Vagina (tissue), 2 donors: ENCODE results near the gene RAPH1. TPM values are rescaled to one million over a fixed set of nuclear protein-coding genes. Genes with fewer than 3 reads are reported as not detected.

Experiments
- DNase-seq, 2 donors: peaks; one replicate each; pipeline ENCODE4 v3.0.0-alpha.2; 2017; ENCODE audit errors: extremely low spot score in 2 of 2
- H3K27ac ChIP-seq: fragments of 200-600 bp; sonication (generic); one replicate; pipeline ENCODE4 v1.5.1; 2019
- H3K27me3 ChIP-seq: fragments of 200-600 bp; sonication (generic); one replicate; pipeline ENCODE4 v1.5.1; 2019
- H3K36me3 ChIP-seq, 2 donors: fragments of 200-600 bp; sonication (generic); one replicate each; pipeline ENCODE4 v1.5.1; 2017 to 2019
- H3K4me1 ChIP-seq: fragments of 200-600 bp; sonication (generic); one replicate; pipeline ENCODE4 v1.5.1; 2019
- H3K4me3 ChIP-seq, 2 donors: fragments of 200-600 bp; sonication (generic); 1 replicate in 1 of 2; 2 replicates in 1 of 2; pipeline ENCODE4 v1.5.1; 2016 to 2019
- H3K9me3 ChIP-seq: fragments of 200-600 bp; sonication (generic); one replicate; pipeline ENCODE4 v1.5.1; 2019
- POLR2A ChIP-seq, 2 donors: fragments of 450-650 bp; IDR thresholded peaks; one replicate each; pipeline ENCODE4 v1.6.1; 2017; ENCODE audit warnings: antibody characterized with exemption in 2 of 2, mild to moderate bottlenecking in 2 of 2, moderate library complexity in 2 of 2
- POLR2AphosphoS5 ChIP-seq, 2 donors: sonication (generic); formaldehyde crosslinking; IDR thresholded peaks; one replicate each; pipeline ENCODE4 v1.9.0; 2017; ENCODE audit warnings: antibody characterized with exemption in 2 of 2, mild to moderate bottlenecking in 2 of 2, low read depth in 1 of 2; ENCODE audit not compliant: insufficient read depth in 1 of 2
- intact Hi-C: fragments of 100-400 bp; cut with DNase I; formaldehyde crosslinking; loops from one replicate; pipeline ENCODE4 v1.15.1; 2023
- total RNA-seq: library from RNA; depleted of rRNA; stranded (reverse); fragments of >200 nt; gene quantifications from one replicate; pipeline ENCODE4 v1.2.3, GENCODE V29; 2016
- TF ChIP-seq, protein P1 (sequence below), 3 experiments: fragments of 450-650 bp in 2 of 3; fragments of 200-600 bp in 1 of 3; sonication (generic) in 1 of 3; IDR thresholded peaks; one replicate each; pipeline ENCODE4 v1.5.1; 2017 to 2019; ENCODE audit warnings: antibody characterized with exemption in 3 of 3, mild to moderate bottlenecking in 2 of 3, moderate library complexity in 2 of 3

Gene RAPH1
- total RNA-seq, 1 donor from 2014 or later, result 22.6 TPM

DNA sequence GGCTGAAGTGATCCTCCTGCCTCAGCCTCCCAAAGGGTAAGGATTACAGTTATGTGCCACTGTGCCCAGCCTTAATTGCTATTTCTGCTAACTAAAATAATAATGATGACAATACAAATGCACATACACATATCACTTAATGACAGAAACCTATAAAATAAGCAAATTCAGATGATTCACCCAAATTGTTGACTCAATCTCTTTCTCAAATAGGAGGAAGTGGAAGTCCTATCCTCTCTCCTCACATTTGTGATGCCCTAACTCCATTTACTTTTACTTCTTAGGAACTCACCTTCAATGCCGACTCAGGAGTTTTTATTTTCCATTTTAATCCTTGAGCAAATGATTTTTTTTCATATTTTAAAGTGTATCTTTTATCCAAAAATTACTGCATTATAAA is 24.5 kb upstream of the RAPH1 start:
- no peak for TF ChIP-seq POLR2AphosphoS5 (IDR thresholded peaks at IDR 0.05; ENCODE audit: insufficient read depth in 1 of 2, low read depth in 1 of 2)
- TF ChIP-seq POLR2A (IDR thresholded peaks at IDR 0.05), result no peak
- TF ChIP-seq, protein P1, sequence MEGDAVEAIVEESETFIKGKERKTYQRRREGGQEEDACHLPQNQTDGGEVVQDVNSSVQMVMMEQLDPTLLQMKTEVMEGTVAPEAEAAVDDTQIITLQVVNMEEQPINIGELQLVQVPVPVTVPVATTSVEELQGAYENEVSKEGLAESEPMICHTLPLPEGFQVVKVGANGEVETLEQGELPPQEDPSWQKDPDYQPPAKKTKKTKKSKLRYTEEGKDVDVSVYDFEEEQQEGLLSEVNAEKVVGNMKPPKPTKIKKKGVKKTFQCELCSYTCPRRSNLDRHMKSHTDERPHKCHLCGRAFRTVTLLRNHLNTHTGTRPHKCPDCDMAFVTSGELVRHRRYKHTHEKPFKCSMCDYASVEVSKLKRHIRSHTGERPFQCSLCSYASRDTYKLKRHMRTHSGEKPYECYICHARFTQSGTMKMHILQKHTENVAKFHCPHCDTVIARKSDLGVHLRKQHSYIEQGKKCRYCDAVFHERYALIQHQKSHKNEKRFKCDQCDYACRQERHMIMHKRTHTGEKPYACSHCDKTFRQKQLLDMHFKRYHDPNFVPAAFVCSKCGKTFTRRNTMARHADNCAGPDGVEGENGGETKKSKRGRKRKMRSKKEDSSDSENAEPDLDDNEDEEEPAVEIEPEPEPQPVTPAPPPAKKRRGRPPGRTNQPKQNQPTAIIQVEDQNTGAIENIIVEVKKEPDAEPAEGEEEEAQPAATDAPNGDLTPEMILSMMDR (IDR thresholded peaks at IDR 0.05), result no peak
- no peak for DNase-seq
- Histone ChIP-seq H3K36me3 (no peaks in the 10 kb centered on the region), H3K4me1 (no peaks in the 10 kb centered on the region), H3K27ac (no peak overlapping the region), H3K27me3 (no peaks in the 10 kb centered on the region), H3K9me3 (no peaks in the 10 kb centered on the region), H3K4me3 (no peak overlapping the region)
- intact Hi-C loops, result no loop called here

DNA sequence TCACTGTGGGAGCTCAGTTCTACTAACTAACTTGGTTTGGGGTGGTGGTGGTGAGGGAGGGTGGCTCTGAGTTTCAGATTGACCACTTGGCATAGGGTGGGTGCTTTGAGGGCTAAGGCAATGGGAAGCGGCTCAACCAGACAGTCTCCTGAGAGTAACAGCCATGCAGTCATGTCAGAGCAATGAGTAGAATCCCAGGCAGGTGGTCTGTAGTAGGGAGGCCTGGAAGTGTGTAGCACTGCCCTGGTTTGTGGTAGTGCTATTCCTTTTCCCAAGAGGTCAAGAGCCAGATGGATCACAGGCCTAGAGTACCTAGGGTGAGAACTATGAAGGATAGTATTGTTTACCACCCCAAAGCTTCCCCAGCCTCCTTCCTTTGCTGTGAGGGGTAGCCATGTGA is 18.7 kb upstream of the RAPH1 start:
- no peak for DNase-seq
- H3K27ac ChIP-seq, result no peak overlapping the region
- no peaks in the 10 kb centered on the region for H3K27me3 ChIP-seq
- intact Hi-C loops, result no loop called here
- TF ChIP-seq POLR2AphosphoS5 (IDR thresholded peaks at IDR 0.05; ENCODE audit: insufficient read depth in 1 of 2, low read depth in 1 of 2), result no peak
- TF ChIP-seq, protein P1 (IDR thresholded peaks at IDR 0.05), result no peak
- no peak for TF ChIP-seq POLR2A (IDR thresholded peaks at IDR 0.05)
- no peaks in the 10 kb centered on the region for H3K4me1 ChIP-seq
- no peaks in the 10 kb centered on the region for H3K36me3 ChIP-seq
- no peak overlapping the region for H3K4me3 ChIP-seq
- H3K9me3 ChIP-seq, result no peaks in the 10 kb centered on the region

DNA sequence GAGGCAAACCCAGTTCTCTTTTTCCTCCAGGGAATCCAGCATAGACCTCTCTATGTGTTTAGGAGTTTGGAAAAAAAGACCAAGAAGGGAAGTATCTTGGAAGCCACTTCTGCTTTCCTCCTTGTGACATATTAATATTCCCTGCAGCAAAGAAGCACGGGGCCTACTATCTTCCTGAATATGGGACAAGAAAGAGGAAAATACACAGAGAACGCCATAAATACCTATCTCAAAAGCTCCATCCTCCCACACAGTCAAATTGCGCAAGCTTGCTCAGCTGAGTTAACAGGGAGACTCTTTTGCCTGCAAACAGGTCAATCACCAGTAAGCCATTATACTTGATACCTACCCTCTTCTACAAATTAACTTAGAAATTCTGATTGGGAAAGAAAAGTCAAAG is 16.7 kb upstream of the RAPH1 start:
- Histone ChIP-seq H3K36me3 (no peaks in the 10 kb centered on the region), H3K27ac (no peak overlapping the region), H3K4me3 (no peak overlapping the region), H3K27me3 (no peaks in the 10 kb centered on the region), H3K4me1 (no peaks in the 10 kb centered on the region), H3K9me3 (no peaks in the 10 kb centered on the region)
- intact Hi-C loops, result no loop called here
- TF ChIP-seq, protein P1 (IDR thresholded peaks at IDR 0.05), result no peak
- TF ChIP-seq POLR2A (IDR thresholded peaks at IDR 0.05), result no peak
- TF ChIP-seq POLR2AphosphoS5 (IDR thresholded peaks at IDR 0.05; ENCODE audit: insufficient read depth in 1 of 2, low read depth in 1 of 2), result no peak
- DNase-seq, result no peak

DNA sequence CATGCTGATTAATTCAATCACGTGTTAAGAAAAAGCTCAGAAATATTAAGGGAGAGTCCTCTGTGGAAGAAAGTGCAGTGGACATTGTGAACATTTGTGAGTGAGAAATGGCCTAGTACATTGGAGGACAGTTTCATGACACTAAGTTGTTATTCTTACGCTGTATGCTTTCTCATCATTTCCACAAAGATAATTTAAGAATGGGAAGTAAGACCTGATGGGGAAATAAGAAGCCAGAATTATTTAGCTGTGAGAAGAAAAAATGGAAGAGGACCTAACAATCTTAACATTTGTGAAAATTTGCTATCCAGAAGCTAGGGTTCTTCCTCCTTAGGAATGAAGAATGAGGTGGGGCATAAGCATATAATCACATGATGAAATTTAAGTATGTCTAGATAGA is 15.2 kb upstream of the RAPH1 start:
- Histone ChIP-seq H3K4me3 (no peak overlapping the region), H3K9me3 (no peaks in the 10 kb centered on the region), H3K4me1 (no peaks in the 10 kb centered on the region), H3K36me3 (no peaks in the 10 kb centered on the region), H3K27me3 (no peaks in the 10 kb centered on the region), H3K27ac (no peak overlapping the region)
- TF ChIP-seq POLR2A (IDR thresholded peaks at IDR 0.05), result no peak
- TF ChIP-seq, protein P1 (IDR thresholded peaks at IDR 0.05), result no peak
- no peak for TF ChIP-seq POLR2AphosphoS5 (IDR thresholded peaks at IDR 0.05; ENCODE audit: insufficient read depth in 1 of 2, low read depth in 1 of 2)
- DNase-seq, result no peak
- intact Hi-C loops, result no loop called here

DNA sequence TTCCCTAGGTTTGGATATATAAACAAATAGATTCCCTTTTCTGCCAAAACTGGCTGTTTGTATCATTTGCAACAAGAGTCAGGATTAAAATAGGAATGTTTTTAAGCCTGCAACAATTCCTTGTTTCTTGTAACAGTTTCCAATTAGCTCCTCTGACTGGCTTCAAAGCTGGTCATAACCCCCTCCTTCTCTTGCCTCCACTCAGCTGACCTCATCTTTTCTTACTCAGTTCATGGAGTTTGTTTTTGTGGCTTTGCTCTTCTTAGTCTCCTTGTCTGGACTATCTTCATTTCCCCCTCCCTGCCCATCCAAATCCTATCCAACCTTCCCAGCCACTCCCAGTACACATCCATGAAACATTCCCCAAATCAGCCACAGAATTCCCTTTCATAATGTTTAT is 14.3 kb upstream of the RAPH1 start:
- Histone ChIP-seq H3K27ac (no peak overlapping the region), H3K4me1 (no peaks in the 10 kb centered on the region), H3K4me3 (no peak overlapping the region), H3K27me3 (no peaks in the 10 kb centered on the region), H3K36me3 (no peaks in the 10 kb centered on the region), H3K9me3 (no peaks in the 10 kb centered on the region)
- no peak for DNase-seq
- intact Hi-C loops, result no loop called here
- TF ChIP-seq POLR2A (IDR thresholded peaks at IDR 0.05) (no peak), POLR2AphosphoS5 (IDR thresholded peaks at IDR 0.05; ENCODE audit: insufficient read depth in 1 of 2, low read depth in 1 of 2) (no peak)
- TF ChIP-seq, protein P1 (IDR thresholded peaks at IDR 0.05), result no peak
